Endothelial cell (in vitro differentiated cells): Measurements from ENCODE around the gene SORCS1. TPM values are rescaled to one million over a fixed set of nuclear protein-coding genes. Genes with fewer than 3 reads are reported as not detected.

ENCODE experiments used
- DNase-seq: peaks from one replicate; pipeline ENCODE4 v3.0.0; 2021; ENCODE audit warnings: low spot score
- H3K27ac Mint-ChIP-seq: one replicate; pipeline ENCODE4 v1.8.0; 2021; ENCODE audit warnings: mixed read lengths, inconsistent platforms; ENCODE audit not compliant: unreplicated experiment
- H3K27me3 Mint-ChIP-seq: one replicate; pipeline ENCODE4 v1.8.0; 2021; ENCODE audit warnings: mild to moderate bottlenecking, moderate library complexity, mixed read lengths, inconsistent platforms; ENCODE audit not compliant: unreplicated experiment
- H3K36me3 Mint-ChIP-seq: one replicate; pipeline ENCODE4 v1.8.0; 2021; ENCODE audit warnings: mild to moderate bottlenecking, low read depth, mixed read lengths, inconsistent platforms; ENCODE audit not compliant: unreplicated experiment
- H3K4me1 Mint-ChIP-seq: one replicate; pipeline ENCODE4 v1.8.0; 2021; ENCODE audit warnings: mild to moderate bottlenecking, mixed read lengths, inconsistent platforms; ENCODE audit not compliant: unreplicated experiment
- H3K4me3 Mint-ChIP-seq: one replicate; pipeline ENCODE4 v1.8.0; 2021; ENCODE audit warnings: mild to moderate bottlenecking, mixed read lengths, inconsistent platforms; ENCODE audit not compliant: unreplicated experiment
- H3K9me3 Mint-ChIP-seq: one replicate; pipeline ENCODE4 v1.8.0; 2021; ENCODE audit warnings: mixed read lengths, inconsistent platforms; ENCODE audit not compliant: unreplicated experiment
- CTCF ChIP-seq: fragments of 200-600 bp; sonication (generic); IDR thresholded peaks from one replicate; pipeline ENCODE4 v1.5.0; 2021; ENCODE audit warnings: antibody characterized with exemption; ENCODE audit not compliant: unreplicated experiment
- total RNA-seq: library from RNA; stranded (reverse); fragmentation: NEBNext Ultra II Directional; extraction: Animal tissue kit (Norgen Biotek cat#: 25700); gene quantifications from one replicate; pipeline ENCODE4 v1.2.1, GENCODE V29; 2021; ENCODE audit not compliant: unreplicated experiment

The SORCS1 gene
- total RNA-seq, 1 donor from 2014 or later = 0.56 TPM

- H3K27me3 Mint-ChIP-seq = peaks cover 3% of the 10 kb centered on the region
- no peak for TF ChIP-seq CTCF
- no peak overlapping the region for H3K4me3 Mint-ChIP-seq
- DNase-seq = no peak
- H3K9me3 Mint-ChIP-seq = no peaks in the 10 kb centered on the region
- peaks cover 8% of the 10 kb centered on the region for H3K4me1 Mint-ChIP-seq
- no peaks in the 10 kb centered on the region for H3K36me3 Mint-ChIP-seq
- H3K27ac Mint-ChIP-seq = no peak overlapping the region
Measured at GRCh38 chr10:106991091-106991490, 173.4 kb downstream of the SORCS1 start.

GRCh38 chr10:106987362-106987761 is 177.1 kb downstream of the SORCS1 start:
- H3K4me1 Mint-ChIP-seq = peaks cover 8% of the 10 kb centered on the region

GRCh38 chr10:106982268-106982667 is 182.2 kb downstream of the SORCS1 start:
- H3K36me3 Mint-ChIP-seq = no peaks in the 10 kb centered on the region
- DNase-seq = no peak
- no peaks in the 10 kb centered on the region for H3K9me3 Mint-ChIP-seq
- H3K4me1 Mint-ChIP-seq = peaks cover 12% of the 10 kb centered on the region
- TF ChIP-seq CTCF = no peak
- no peaks in the 10 kb centered on the region for H3K27me3 Mint-ChIP-seq
- no peak overlapping the region for H3K27ac Mint-ChIP-seq
- H3K4me3 Mint-ChIP-seq = no peak overlapping the region

More at GRCh38 chr10:106987362-106987761, 177.1 kb downstream of the SORCS1 start:
- TF ChIP-seq CTCF = no peak
- Mint-ChIP-seq H3K9me3 (no peaks in the 10 kb centered on the region), H3K27me3 (peaks cover 3% of the 10 kb centered on the region), H3K4me3 (no peak overlapping the region), H3K27ac (no peak overlapping the region), H3K36me3 (no peaks in the 10 kb centered on the region)
- DNase-seq = no peak

- H3K9me3 Mint-ChIP-seq = no peaks in the 10 kb centered on the region
- H3K4me3 Mint-ChIP-seq = no peak overlapping the region
- no peak overlapping the region for H3K27ac Mint-ChIP-seq
- no peaks in the 10 kb centered on the region for H3K36me3 Mint-ChIP-seq
- DNase-seq = no peak
- no peak for TF ChIP-seq CTCF
- peaks cover 1% of the 10 kb centered on the region for H3K27me3 Mint-ChIP-seq
- H3K4me1 Mint-ChIP-seq = peaks cover 12% of the 10 kb centered on the region
Measured at GRCh38 chr10:106981452-106982075, 182.9 kb downstream of the SORCS1 start.
